Measurements from ENCODE around the gene SESTD1.

- TF ChIP-seq, protein P1, sequence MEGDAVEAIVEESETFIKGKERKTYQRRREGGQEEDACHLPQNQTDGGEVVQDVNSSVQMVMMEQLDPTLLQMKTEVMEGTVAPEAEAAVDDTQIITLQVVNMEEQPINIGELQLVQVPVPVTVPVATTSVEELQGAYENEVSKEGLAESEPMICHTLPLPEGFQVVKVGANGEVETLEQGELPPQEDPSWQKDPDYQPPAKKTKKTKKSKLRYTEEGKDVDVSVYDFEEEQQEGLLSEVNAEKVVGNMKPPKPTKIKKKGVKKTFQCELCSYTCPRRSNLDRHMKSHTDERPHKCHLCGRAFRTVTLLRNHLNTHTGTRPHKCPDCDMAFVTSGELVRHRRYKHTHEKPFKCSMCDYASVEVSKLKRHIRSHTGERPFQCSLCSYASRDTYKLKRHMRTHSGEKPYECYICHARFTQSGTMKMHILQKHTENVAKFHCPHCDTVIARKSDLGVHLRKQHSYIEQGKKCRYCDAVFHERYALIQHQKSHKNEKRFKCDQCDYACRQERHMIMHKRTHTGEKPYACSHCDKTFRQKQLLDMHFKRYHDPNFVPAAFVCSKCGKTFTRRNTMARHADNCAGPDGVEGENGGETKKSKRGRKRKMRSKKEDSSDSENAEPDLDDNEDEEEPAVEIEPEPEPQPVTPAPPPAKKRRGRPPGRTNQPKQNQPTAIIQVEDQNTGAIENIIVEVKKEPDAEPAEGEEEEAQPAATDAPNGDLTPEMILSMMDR (IDR thresholded peaks at IDR 0.05): no peak
- TF ChIP-seq POLR2A (IDR thresholded peaks at IDR 0.05): no peak
Measured at GRCh38 chr2:179290329-179290728, 25.7 kb upstream of the SESTD1 start.
